NT2/D1 (cell line): ENCODE results near the gene WFIKKN1.

Source experiments
- SUZ12 ChIP-seq: IDR thresholded peaks from 2 replicates; pipeline ENCODE4 v1.6.1; 2011; ENCODE audit not compliant: insufficient read length, insufficient read depth; ENCODE audit errors: extremely low read depth
- YY1 ChIP-seq: IDR thresholded peaks from 2 replicates; pipeline ENCODE4 v1.6.1; 2011; ENCODE audit not compliant: insufficient read length, insufficient read depth
- ZNF274 ChIP-seq: IDR thresholded peaks from 2 replicates; pipeline ENCODE4 v1.6.1; 2011; ENCODE audit warnings: mild to moderate bottlenecking, low read depth, low read length

GRCh38 chr16:633336-634050 lies 2.7 kb downstream of the WFIKKN1 start:
- TF ChIP-seq ZNF274 (no peak), SUZ12 (no peak), YY1 (no peak)
